Measurements from ENCODE around the gene FHIT. TPM values are rescaled to one million over a fixed set of nuclear protein-coding genes. Genes with fewer than 3 reads are reported as not detected.

FHIT gene
- total and polyA plus RNA-seq, 8 donors: 1.8 to 10.6 (median 7.1) TPM

GRCh38 chr3:59880717-59881116 lies 1370.5 kb downstream of the FHIT start:
- no peak for DNase-seq
- H3K4me3 ChIP-seq: no peak overlapping the region
- TF ChIP-seq CTCF (IDR thresholded peaks at IDR 0.05) (no peak), EP300 (IDR thresholded peaks at IDR 0.05) (no peak), POLR2AphosphoS5 (IDR thresholded peaks at IDR 0.05) (no peak), POLR2A (IDR thresholded peaks at IDR 0.05) (no peak)
- no peaks in the 10 kb centered on the region for H3K9me3 ChIP-seq
- H3K4me1 ChIP-seq: no peaks in the 10 kb centered on the region
- 72 to 92% (median 90%) methylated on average over 2 of the region's 2 CpGs for WGBS, 5 donors
- no peaks in the 10 kb centered on the region for H3K27me3 ChIP-seq
- H3K27ac ChIP-seq: no peak overlapping the region
- intact Hi-C loops (cut with DNase I; ENCODE audit: low total_unique reads): no loop called here
- H3K36me3 ChIP-seq: no peaks in the 10 kb centered on the region

- intact Hi-C loops (cut with DNase I; ENCODE audit: low total_unique reads): no loop called here
- Histone ChIP-seq H3K4me1 (no peaks in the 10 kb centered on the region), H3K27ac (no peak overlapping the region), H3K9me3 (no peaks in the 10 kb centered on the region), H3K27me3 (no peaks in the 10 kb centered on the region), H3K4me3 (no peak overlapping the region), H3K36me3 (no peaks in the 10 kb centered on the region)
- DNase-seq: no peak
- TF ChIP-seq CTCF (IDR thresholded peaks at IDR 0.05) (no peak), POLR2A (IDR thresholded peaks at IDR 0.05) (no peak), POLR2AphosphoS5 (IDR thresholded peaks at IDR 0.05) (no peak), EP300 (IDR thresholded peaks at IDR 0.05) (no peak)
- WGBS, 5 donors: 50 to 83% (median 53%) methylated on average over 2 of the region's 2 CpGs
These were observed 1372.1 kb downstream of the FHIT start for GRCh38 chr3:59879031-59879581.

GRCh38 chr3:59878038-59878427 lies 1373.2 kb downstream of the FHIT start:
- no peak overlapping the region for H3K4me3 ChIP-seq
- no peak overlapping the region for H3K27ac ChIP-seq
- H3K4me1 ChIP-seq: no peaks in the 10 kb centered on the region
- no peak for TF ChIP-seq CTCF (IDR thresholded peaks at IDR 0.05)
- no peak for TF ChIP-seq POLR2A (IDR thresholded peaks at IDR 0.05)
- TF ChIP-seq POLR2AphosphoS5 (IDR thresholded peaks at IDR 0.05): no peak
- TF ChIP-seq EP300 (IDR thresholded peaks at IDR 0.05): no peak
- no peaks in the 10 kb centered on the region for H3K27me3 ChIP-seq
- no peaks in the 10 kb centered on the region for H3K36me3 ChIP-seq
- no peaks in the 10 kb centered on the region for H3K9me3 ChIP-seq
- intact Hi-C loops (cut with DNase I; ENCODE audit: low total_unique reads): no loop called here
- WGBS, 5 donors: 64 to 84% (median 76%) methylated on average over 2 of the region's 2 CpGs
- peak in 1 of 2 donors; percentile 21 for DNase-seq

GRCh38 chr3:59877263-59878037 lies 1373.8 kb downstream of the FHIT start:
- 81 to 85% (median 84%) methylated on average over 2 of the region's 2 CpGs for WGBS, 5 donors
- intact Hi-C loops (cut with DNase I; ENCODE audit: low total_unique reads): no loop called here
- no peak for DNase-seq
- H3K27ac ChIP-seq: no peak overlapping the region
- no peaks in the 10 kb centered on the region for H3K36me3 ChIP-seq
- H3K9me3 ChIP-seq: no peaks in the 10 kb centered on the region
- H3K4me3 ChIP-seq: no peak overlapping the region
- H3K27me3 ChIP-seq: no peaks in the 10 kb centered on the region
- TF ChIP-seq POLR2AphosphoS5 (IDR thresholded peaks at IDR 0.05) (no peak), EP300 (IDR thresholded peaks at IDR 0.05) (no peak), POLR2A (IDR thresholded peaks at IDR 0.05) (no peak), CTCF (IDR thresholded peaks at IDR 0.05) (no peak)
- no peaks in the 10 kb centered on the region for H3K4me1 ChIP-seq
